HG03520 (cell line): ENCODE data around the gene STIM1.

ENCODE experiments used
- ATAC-seq: cut with Tn5 transposase; IDR thresholded peaks from one replicate; pipeline ENCODE4 v1.9.1; 2021; ENCODE audit warnings: mild to moderate bottlenecking, moderate library complexity; ENCODE audit not compliant: unreplicated experiment

Gene STIM1

DNA sequence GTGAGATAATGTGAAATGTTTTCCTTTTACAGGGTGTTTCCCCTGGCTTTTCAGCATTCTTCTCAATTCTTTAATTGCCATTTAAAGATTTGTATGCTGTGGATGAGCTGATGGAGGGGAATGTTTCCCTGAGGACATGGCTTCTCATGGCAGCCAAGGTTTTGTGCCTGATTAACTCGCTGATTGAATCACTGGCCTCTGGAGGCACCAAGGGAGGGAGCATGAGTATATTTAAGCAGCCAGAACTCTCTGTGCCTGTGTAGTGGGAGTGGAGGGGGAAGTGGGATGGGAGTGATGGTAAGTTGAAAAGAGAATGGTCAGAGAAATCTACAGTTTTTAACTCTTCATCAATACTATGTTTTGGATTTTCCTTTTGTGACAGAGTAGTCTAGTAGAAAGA lies 88.7 kb downstream of the STIM1 start:
- no peak for ATAC-seq

GRCh38 chr11:3946455-3947017 lies 91.1 kb downstream of the STIM1 start:
- no peak for ATAC-seq

- ATAC-seq: peak; percentile 63
Observed at GRCh38 chr11:3947061-3947460, 91.6 kb downstream of the STIM1 start.

DNA sequence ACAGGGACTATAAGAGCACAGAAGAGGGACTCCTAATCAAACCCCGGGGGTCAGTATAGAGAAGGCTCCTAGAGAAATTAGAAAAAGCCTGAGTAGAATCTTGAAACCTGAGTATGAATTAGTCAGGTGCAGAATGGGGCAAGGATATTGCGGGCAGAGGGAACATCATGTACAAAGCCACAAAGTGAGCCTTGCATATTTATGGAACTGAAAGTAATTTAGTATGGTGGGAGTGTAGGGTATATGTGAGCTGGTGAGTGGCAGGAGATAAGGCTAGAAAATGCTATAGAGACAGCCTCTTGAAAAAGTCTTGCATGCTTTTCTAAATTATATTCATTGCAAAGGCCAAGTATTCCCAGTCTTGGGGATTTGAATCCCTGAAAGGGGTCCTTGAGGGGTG lies 93.7 kb downstream of the STIM1 start:
- peak; percentile 65 for ATAC-seq

DNA sequence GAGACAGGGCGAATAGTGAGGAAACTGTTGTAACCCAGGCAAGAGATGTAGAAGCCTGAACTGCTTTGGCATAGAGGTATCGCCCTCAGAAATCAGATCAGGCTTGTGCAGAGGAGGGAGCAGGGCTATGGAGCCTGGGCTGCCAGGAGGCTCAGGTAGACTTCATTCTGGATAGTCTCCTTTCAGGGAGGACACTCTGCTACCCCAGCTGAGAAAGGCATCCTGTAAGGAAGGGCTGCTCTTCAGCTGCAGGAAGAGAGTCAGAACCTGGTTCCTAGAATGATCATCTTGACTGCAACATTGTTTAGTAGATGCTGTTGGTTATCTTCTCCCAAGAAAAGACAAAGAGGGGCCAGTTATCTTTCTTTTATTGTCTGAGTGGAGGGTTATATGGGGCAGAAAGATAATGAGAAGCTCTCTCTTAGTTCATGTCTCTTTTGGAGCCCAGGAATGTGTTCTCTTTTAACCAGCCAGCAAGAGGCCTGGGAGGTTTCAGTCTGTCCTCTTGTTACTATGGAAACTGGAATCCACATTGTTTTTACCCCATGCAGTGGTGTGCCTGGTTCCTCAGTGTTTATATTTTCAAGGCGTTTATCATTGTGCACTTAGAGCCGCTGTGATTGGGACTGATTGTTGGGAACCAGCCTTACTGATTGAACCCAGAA lies 95.7 kb downstream of the STIM1 start:
- no peak for ATAC-seq

- ATAC-seq: no peak
Observed at GRCh38 chr11:3952715-3953114, 97.3 kb downstream of the STIM1 start.

GRCh38 chr11:3953327-3953726 lies 97.9 kb downstream of the STIM1 start:
- no peak for ATAC-seq

DNA sequence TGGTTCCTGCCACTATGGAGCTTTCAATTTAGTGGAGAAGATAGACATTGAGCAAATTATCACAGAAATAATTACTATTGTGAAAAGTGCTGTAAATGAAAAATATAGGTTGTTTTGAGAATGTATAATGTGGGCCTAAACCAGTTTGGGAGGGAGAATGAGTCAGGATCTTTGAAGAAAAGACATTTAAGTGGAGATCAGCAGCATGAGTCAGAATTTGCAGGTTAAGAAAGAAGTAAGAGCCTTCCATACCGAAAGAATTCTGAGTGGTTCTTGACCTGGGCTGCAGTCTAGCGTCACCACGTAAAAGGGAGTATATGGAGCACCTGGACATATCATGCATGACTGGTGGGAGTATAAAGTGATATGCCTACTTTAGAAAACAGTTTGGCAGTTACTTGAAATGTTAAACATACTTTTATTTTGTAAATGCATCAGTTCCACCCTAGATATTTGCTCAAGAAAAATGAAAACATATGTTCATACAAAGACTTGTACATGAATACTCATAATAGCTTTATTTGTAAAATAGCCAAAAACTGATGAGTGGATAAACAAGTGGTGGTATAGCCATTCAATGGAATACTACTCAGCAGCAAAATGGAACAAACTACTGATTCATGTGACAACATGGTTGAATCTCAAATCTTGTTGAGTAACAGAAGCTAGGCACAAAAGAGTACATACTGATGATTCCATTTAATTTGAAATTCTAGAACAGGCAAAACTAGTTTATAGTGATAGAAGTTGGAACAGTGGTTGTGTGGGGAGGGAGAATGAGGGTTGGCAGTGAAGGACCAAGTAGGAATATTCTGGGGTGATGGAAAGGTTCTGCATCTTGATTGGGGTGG lies 99.2 kb downstream of the STIM1 start:
- no peak for ATAC-seq

DNA sequence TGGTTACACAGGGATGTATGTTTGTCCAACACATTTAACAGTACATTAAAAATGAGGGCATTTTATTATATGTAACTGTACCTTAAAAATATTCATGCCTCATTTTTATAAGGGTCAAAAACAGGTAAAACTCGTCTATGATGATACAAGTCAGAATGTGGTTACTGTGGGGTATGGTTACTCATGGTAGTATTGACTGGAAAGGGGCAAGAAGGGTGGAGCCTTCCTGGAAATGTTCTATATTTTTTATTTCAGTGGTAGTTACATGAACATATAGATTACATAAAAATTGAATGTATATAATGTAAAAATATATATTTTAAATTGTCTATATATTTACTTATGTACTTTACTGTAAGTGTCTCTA lies 99.8 kb downstream of the STIM1 start:
- ATAC-seq: no peak

DNA sequence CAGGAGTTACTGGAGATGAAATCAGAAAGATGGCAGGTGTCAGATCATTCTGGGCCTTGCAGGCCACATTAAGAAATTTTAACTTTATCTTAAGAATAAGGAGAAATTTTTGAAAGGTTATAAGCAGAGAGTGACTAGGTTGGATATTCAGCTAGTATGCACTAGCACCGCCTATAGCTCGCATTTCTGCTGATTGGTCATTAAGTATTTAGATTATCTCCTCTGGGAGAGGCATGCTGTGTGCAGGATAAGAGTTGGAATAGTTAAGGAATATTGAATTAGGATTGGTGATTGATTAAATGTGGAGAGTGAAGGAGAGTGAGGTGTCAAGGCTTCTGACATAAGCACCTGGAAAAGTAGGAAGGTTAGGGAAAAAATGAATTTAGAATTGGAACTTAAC lies 100.6 kb downstream of the STIM1 start:
- ATAC-seq: no peak

- no peak for ATAC-seq
Observed at GRCh38 chr11:3956748-3957147, 101.3 kb downstream of the STIM1 start.

DNA sequence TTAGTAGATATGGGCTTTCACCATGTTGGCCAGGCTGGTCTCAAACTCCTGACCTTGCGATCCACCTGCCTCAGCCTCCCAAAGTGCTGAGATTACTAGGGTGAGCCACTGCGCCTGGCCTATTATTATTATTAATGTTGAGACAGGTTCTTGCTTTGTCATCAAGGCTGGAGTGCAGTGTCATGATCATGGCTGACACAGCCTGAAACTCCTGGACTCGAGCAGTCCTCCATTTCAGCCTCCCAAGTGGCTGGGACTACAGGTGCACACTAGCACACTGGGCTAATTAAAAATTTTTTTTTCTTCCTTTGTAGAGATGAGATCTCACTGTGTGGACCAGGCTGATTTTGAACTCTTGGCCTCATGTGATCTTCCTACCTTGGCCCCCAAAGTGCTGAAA lies 102.0 kb downstream of the STIM1 start:
- no peak for ATAC-seq

DNA sequence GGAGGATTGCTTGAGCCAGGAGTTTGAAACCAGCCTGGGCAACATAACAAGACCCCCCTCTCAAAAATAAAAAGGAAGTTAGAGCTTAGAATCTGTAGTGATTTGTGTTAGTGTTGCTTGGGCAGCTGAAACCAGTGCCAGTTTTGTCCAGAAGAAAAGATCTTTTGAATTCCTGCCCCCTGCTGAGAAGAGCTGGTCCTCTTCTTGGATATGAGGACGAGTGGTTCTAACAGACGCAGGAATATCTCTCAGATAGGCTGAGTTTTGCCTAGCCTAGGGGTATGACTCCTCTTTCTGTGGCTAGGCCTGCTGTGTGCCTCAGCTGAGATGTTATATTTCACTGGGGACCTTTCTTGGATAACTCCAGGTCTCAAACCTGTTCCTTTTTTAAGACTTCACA lies 102.8 kb downstream of the STIM1 start:
- no peak for ATAC-seq

DNA sequence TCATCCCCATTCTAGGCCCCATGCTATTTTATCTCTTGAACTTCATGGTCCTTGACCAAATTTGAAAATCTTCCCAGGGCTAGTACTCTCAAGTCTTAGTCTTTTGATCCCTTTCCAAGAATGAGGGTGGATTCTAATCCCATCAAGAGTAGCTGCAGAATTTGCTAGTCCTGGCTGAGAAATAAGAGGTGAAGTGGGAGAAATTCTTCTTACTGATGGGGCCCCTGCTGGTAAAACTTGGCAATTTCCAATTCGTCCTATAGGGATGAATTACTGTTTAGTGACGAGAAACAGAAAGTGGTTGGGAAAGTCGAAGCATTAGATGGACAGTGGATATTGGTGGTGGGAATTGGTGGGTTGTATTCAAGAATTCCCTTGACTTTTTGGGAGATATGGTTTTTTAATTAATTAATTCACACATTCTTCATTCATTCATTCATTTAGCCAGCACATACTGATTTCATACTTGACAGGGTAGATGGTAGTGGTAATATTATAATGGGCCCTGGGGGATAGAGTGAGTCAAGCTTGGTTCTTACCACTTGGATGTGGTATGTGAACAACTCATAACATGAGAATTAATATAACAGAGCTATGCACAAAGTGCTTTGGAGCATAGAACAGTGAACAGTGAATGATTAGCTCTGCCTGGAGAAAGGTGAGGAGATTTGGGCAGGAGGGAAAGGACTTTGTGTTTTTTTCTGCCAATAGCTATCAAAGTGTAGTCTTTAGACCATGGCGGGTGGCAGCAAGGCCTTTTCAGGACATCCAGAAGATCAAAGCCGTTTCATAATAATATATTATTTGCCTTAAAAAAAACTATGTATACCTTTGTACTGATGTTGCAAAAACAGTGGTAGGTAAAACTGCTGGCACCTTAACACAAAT lies 103.8 kb downstream of the STIM1 start:
- ATAC-seq: peak; percentile 51

- no peak for ATAC-seq
Observed at GRCh38 chr11:3959903-3960265, 104.4 kb downstream of the STIM1 start.

- ATAC-seq: no peak
Observed at GRCh38 chr11:3962406-3962840, 107.0 kb downstream of the STIM1 start.

DNA sequence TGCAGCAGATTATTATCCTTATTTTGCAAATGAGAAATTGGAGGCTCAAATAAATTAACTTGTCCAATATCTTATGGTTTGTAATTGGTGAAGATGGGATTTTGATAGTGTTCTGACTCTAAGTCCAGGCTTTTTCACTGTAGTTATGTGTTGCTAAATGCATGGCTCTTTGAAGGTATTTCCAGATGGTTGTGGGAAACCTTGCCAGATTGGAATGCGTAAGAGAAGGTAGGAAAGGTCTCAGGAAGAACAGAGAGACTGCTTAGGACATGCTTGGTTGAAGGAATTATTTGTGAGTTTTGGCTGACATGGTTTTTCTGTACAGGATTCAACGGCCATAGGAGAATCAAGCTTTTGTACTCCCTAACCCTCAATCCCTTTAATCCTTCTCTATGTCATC lies 108.6 kb downstream of the STIM1 start:
- ATAC-seq: no peak

DNA sequence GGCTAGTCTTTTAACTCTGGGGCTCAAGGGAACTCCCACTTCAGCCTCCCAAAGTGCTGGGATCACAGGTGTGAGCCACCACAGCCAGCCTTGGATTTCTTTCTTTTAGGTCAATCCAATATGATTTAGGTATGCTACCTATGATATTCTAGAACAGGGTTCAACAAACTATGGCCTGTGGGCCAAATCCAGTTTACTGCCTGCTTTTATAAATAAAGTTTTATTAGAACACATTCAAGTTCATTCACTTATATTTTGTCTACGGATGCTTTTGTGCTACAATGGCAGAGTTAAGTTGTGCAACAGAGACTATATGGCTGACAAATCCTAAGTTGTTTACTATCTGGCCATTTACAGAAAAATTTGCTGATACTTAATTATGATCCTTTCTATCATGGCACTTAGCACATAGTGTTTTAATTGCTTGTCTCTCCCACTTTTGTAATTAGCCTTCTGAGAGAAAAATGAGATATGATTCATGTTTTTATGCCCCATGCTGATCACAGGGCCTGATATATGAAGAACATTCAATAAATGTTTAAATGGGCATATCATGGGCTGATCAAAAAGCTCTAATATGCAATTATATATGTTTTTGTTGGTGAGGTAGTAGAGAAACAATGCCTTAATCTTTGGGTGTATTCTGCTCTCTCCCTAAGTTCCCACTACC lies 109.6 kb downstream of the STIM1 start:
- no peak for ATAC-seq

DNA sequence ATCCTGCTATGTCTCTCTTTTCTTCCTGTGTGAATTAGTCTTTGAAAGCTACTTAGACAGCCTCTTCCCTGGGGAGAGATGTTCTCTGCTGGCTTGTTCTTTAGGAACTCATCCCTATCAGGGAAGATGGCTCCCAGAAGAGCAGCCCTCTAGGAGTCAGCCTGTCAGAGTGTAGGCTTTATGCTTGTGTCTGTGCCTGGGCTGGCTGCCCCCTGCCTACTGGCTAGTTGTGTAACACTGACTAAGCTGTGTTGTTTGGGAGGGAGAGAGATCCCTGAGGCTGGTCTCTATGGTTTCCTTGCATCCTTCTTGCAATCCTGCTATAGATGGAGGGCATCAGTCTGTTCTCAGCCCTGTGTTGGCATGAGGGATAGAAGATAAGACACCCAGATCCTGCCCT lies 112.2 kb downstream of the STIM1 start:
- ATAC-seq: no peak

GRCh38 chr11:3969200-3969599 lies 113.7 kb downstream of the STIM1 start:
- ATAC-seq: no peak

DNA sequence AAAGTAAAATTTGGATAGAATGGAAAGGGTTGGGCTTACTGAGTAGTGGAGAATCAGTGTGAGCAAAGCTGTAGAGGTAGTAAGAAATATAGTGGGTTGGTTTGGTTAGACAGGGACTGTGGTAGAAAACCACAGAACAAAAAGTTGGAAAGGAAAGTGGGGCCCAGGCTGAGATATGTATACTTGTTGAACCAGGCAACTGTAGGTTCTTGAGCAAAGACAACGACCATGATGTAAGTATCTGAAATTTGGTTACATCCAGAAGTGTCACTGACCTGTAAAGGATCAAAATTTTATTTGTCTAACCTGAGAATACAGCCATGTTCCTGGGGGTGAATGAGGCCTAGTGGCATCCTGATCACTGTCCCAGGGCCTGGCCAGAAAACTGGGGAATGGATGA lies 114.1 kb downstream of the STIM1 start:
- ATAC-seq: no peak
